ENCODE data around the gene COX5A. TPM values are rescaled to one million over a fixed set of nuclear protein-coding genes. Genes with fewer than 3 reads are reported as not detected.
A peak's percentile ranks its signal among the peaks of the same experiment; 100 is the strongest.
"Not testable (repeated sequence)": the region's sequence is repeated elsewhere in the genome, so short reads cannot be mapped to it uniquely, and the experiment has no call there.

Gene COX5A
- total RNA-seq, 4 donors from 2014 or later: 114 to 130 (median 122) TPM

- 8% methylated on average over 5 of the region's 5 CpGs for WGBS
- H3K36me3 ChIP-seq: peaks cover 68% of the 10 kb centered on the region
- no peak for DNase-seq (ENCODE audit: low spot score in 2 of 2)
- no peaks in the 10 kb centered on the region for H3K9me3 ChIP-seq
- no peak overlapping the region for H3K4me3 ChIP-seq
- no peaks in the 10 kb centered on the region for H3K27me3 ChIP-seq
- H3K27ac ChIP-seq: peak overlapping the region; percentile 15
- H3K4me1 ChIP-seq: peaks cover 22% of the 10 kb centered on the region
- no peak for TF ChIP-seq EP300 (IDR thresholded peaks at IDR 0.05)
- TF ChIP-seq, protein P1, sequence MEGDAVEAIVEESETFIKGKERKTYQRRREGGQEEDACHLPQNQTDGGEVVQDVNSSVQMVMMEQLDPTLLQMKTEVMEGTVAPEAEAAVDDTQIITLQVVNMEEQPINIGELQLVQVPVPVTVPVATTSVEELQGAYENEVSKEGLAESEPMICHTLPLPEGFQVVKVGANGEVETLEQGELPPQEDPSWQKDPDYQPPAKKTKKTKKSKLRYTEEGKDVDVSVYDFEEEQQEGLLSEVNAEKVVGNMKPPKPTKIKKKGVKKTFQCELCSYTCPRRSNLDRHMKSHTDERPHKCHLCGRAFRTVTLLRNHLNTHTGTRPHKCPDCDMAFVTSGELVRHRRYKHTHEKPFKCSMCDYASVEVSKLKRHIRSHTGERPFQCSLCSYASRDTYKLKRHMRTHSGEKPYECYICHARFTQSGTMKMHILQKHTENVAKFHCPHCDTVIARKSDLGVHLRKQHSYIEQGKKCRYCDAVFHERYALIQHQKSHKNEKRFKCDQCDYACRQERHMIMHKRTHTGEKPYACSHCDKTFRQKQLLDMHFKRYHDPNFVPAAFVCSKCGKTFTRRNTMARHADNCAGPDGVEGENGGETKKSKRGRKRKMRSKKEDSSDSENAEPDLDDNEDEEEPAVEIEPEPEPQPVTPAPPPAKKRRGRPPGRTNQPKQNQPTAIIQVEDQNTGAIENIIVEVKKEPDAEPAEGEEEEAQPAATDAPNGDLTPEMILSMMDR (IDR thresholded peaks at IDR 0.05): peak; percentile 94 to 96
Observed at GRCh38 chr15:74901612-74902063, 36.2 kb downstream of the COX5A start.

GRCh38 chr15:74897300-74897701, 40.6 kb downstream of the COX5A start:
- H3K36me3 ChIP-seq: peaks cover 67% of the 10 kb centered on the region

GRCh38 chr15:74896316-74896715, 41.6 kb downstream of the COX5A start:
- H3K27me3 ChIP-seq: no peaks in the 10 kb centered on the region
- no peak for TF ChIP-seq POLR2A (IDR thresholded peaks at IDR 0.05)
- TF ChIP-seq, protein P1 (IDR thresholded peaks at IDR 0.05): no peak
- TF ChIP-seq EP300 (IDR thresholded peaks at IDR 0.05): no peak
- TF ChIP-seq POLR2AphosphoS5 (IDR thresholded peaks at IDR 0.05): no peak
- H3K9me3 ChIP-seq: no peaks in the 10 kb centered on the region
- no peak overlapping the region for H3K4me3 ChIP-seq
- peaks cover 63% of the 10 kb centered on the region for H3K36me3 ChIP-seq
- H3K4me1 ChIP-seq: peaks cover 10% of the 10 kb centered on the region
- no peak for DNase-seq (ENCODE audit: low spot score in 2 of 2)
- 59% methylated on average over 3 of the region's 3 CpGs for WGBS
- H3K27ac ChIP-seq: no peak overlapping the region

More at GRCh38 chr15:74897300-74897701, 40.6 kb downstream of the COX5A start:
- WGBS: 74% methylated on average over 4 of the region's 6 CpGs
- TF ChIP-seq EP300 (IDR thresholded peaks at IDR 0.05): no peak
- DNase-seq (ENCODE audit: low spot score in 2 of 2): no peak
- no peaks in the 10 kb centered on the region for H3K27me3 ChIP-seq
- no peaks in the 10 kb centered on the region for H3K9me3 ChIP-seq
- peaks cover 13% of the 10 kb centered on the region for H3K4me1 ChIP-seq
- no peak overlapping the region for H3K27ac ChIP-seq
- H3K4me3 ChIP-seq: no peak overlapping the region

GRCh38 chr15:74895830-74896229, 42.0 kb downstream of the COX5A start:
- Histone ChIP-seq H3K36me3 (peaks cover 58% of the 10 kb centered on the region), H3K4me1 (peaks cover 11% of the 10 kb centered on the region), H3K4me3 (no peak overlapping the region), H3K27me3 (no peaks in the 10 kb centered on the region), H3K27ac (no peak overlapping the region), H3K9me3 (no peaks in the 10 kb centered on the region)
- no peak for DNase-seq (ENCODE audit: low spot score in 2 of 2)
- no peak for TF ChIP-seq EP300 (IDR thresholded peaks at IDR 0.05)
- no peak for TF ChIP-seq POLR2AphosphoS5 (IDR thresholded peaks at IDR 0.05)
- TF ChIP-seq, protein P1 (IDR thresholded peaks at IDR 0.05): no peak
- TF ChIP-seq POLR2A (IDR thresholded peaks at IDR 0.05): no peak
- 86% methylated on average over 3 of the region's 6 CpGs for WGBS

- 91% methylated on average over 7 of the region's 7 CpGs for WGBS
- H3K9me3 ChIP-seq; DNase-seq (ENCODE audit: low spot score in 2 of 2); H3K27me3 ChIP-seq; H3K27ac ChIP-seq; H3K4me3 ChIP-seq: not testable (repeated sequence)
- peaks cover 44% of the 10 kb centered on the region for H3K36me3 ChIP-seq
- peaks cover 23% of the 10 kb centered on the region for H3K4me1 ChIP-seq
Observed at GRCh38 chr15:74894383-74894782, 43.5 kb downstream of the COX5A start.

GRCh38 chr15:74893627-74894026, 44.2 kb downstream of the COX5A start:
- 81% methylated on average over 3 of the region's 3 CpGs for WGBS
- Histone ChIP-seq H3K4me3 (no peak overlapping the region), H3K27me3 (no peaks in the 10 kb centered on the region), H3K9me3 (no peaks in the 10 kb centered on the region), H3K27ac (no peak overlapping the region), H3K4me1 (peaks cover 28% of the 10 kb centered on the region), H3K36me3 (peaks cover 37% of the 10 kb centered on the region)
- TF ChIP-seq POLR2AphosphoS5 (IDR thresholded peaks at IDR 0.05) (no peak), EP300 (IDR thresholded peaks at IDR 0.05) (no peak), POLR2A (IDR thresholded peaks at IDR 0.05) (no peak)
- TF ChIP-seq, protein P1 (IDR thresholded peaks at IDR 0.05): no peak
- DNase-seq (ENCODE audit: low spot score in 2 of 2): no peak
